Effector memory CD8-positive, alpha-beta T cell (primary cell): Measurements from ENCODE around the gene REXO1.

ENCODE experiments used
- ATAC-seq: fragments of 150-1000 bp; cut with Tn5 transposase; replicated peaks from 2 replicates; pipeline ENCODE4 v1.10.0; 2021; ENCODE audit warnings: mild to moderate bottlenecking, moderate library complexity
- DNase-seq, 3 experiments: peaks; one replicate each; pipeline ENCODE4 v3.0.0; 2021
- H3K27ac Mint-ChIP-seq, 2 donors: one replicate each; pipeline ENCODE4 v1.8.0; 2022; ENCODE audit warnings: mild to moderate bottlenecking in 2 of 2, mixed read lengths in 2 of 2, moderate library complexity in 2 of 2
- H3K27me3 Mint-ChIP-seq, 2 donors: one replicate each; pipeline ENCODE4 v1.8.0; 2022; ENCODE audit warnings: mixed read lengths in 2 of 2
- H3K36me3 Mint-ChIP-seq: one replicate; pipeline ENCODE4 v1.8.0; 2022; ENCODE audit warnings: mild to moderate bottlenecking, moderate library complexity, mixed read lengths; ENCODE audit not compliant: insufficient read depth
- H3K4me1 Mint-ChIP-seq, 2 donors: one replicate each; pipeline ENCODE4 v1.8.0; 2022; ENCODE audit warnings: low read depth in 2 of 2, mixed read lengths in 2 of 2
- H3K4me3 Mint-ChIP-seq, 2 donors: one replicate each; pipeline ENCODE4 v1.8.0; 2022; ENCODE audit warnings: mild to moderate bottlenecking in 2 of 2, mixed read lengths in 2 of 2, moderate library complexity in 2 of 2
- H3K9me3 Mint-ChIP-seq, 2 donors: one replicate each; pipeline ENCODE4 v1.8.0; 2022; ENCODE audit warnings: mixed read lengths in 2 of 2

The REXO1 gene

DNA sequence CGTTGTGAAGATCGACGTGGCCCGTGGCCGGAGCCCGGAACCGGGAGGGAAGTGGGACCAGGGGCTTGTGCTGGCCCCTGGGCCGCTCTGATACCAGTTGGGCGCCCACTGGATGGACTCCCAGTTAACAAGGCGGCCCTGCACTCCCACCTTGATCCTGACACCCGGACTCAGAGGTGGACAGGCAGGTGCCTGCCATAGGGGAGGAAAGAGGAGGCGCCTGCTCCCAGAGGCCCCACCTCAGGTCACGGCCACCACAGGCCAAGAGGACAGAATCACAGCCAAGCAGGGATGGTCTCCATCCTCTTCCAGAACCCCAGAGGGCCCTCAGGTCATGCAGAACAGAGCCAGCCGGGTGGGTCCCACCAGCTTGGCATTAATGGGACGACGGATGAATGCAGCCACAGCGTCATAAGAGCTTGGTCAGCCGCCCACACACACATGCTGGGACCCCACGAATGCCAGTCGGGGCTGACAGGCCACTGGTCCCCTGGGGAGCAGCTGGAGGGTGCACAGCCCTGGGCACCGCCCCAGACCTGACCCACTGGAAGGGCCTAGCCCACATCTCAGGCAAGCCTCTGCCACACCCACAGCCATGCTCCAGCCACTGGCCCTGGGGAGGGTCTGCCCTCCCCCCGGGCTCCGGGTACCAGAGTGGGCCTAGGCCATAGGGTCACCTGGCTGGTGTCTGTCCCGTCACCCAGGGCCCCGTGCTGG, 24.7 kb upstream of the REXO1 start:
- Mint-ChIP-seq H3K27ac (peak overlapping the region in 1 of 2 donors; percentile 96), H3K27me3 (no peaks in the 10 kb centered on the region), H3K36me3 (peaks cover 66% of the 10 kb centered on the region), H3K4me1 (peaks cover 32 to 33% of the 10 kb centered on the region in 2 donors), H3K4me3 (peak overlapping the region; percentile 96 to 99), H3K9me3 (no peaks in the 10 kb centered on the region)
- ATAC-seq = no peak
- no peak for DNase-seq

DNA sequence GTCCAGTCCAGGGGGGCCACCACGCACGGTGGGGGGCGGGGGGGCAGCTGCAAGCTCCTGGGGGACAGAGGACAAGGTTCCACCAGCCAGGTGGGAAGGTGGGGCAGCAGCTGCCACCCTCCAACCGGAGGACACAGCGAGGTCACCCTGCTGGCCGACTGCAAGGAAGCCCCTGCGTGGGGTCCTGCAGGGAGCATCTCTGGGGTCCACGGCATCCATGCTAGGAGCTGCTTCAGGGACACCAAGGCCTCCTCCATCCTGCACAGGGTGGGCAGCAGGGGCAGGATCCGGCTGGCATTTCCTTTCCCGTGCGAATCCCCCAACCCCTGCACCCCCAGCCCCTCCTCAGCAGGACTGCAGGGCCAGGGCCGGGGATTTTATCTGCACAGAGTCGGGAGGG, 23.3 kb upstream of the REXO1 start:
- no peak overlapping the region for H3K27ac Mint-ChIP-seq
- peaks cover 60% of the 10 kb centered on the region for H3K36me3 Mint-ChIP-seq

DNA sequence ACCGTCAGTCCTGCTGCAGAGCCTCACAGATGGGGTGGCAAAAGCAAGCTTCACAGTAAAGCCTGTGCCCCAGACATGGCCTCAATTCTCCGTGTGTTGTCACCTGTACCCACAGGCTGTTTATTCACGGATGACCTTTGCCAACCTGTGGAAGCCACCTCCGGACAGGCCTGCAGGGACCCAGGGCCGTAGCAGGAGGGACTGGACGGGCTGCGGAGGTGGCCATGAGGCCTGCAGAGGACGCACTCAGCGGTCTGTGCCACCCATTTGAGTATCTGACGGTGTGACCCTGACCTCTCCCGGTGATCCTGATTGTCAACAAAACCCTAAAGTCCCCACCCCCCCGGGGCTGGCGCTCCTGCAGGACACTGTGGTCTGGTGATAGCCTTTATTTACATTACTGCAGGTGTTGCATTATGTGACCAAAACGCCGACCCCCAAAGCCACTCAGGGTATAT, 22.9 kb upstream of the REXO1 start:
- peak overlapping the region in 1 of 2 donors; percentile 74 for H3K27ac Mint-ChIP-seq
- H3K9me3 Mint-ChIP-seq = no peaks in the 10 kb centered on the region
- H3K36me3 Mint-ChIP-seq = peaks cover 55% of the 10 kb centered on the region
- H3K4me1 Mint-ChIP-seq = peaks cover 28 to 29% of the 10 kb centered on the region in 2 donors
- ATAC-seq (no peak), DNase-seq (no peak)
- no peaks in the 10 kb centered on the region for H3K27me3 Mint-ChIP-seq
- no peak overlapping the region for H3K4me3 Mint-ChIP-seq

More for the DNA sequence above, 23.3 kb upstream of the REXO1 start:
- Mint-ChIP-seq H3K9me3 (no peaks in the 10 kb centered on the region), H3K4me3 (no peak overlapping the region), H3K4me1 (peaks cover 32 to 33% of the 10 kb centered on the region in 2 donors), H3K27me3 (no peaks in the 10 kb centered on the region)
- DNase-seq (no peak), ATAC-seq (no peak)

DNA sequence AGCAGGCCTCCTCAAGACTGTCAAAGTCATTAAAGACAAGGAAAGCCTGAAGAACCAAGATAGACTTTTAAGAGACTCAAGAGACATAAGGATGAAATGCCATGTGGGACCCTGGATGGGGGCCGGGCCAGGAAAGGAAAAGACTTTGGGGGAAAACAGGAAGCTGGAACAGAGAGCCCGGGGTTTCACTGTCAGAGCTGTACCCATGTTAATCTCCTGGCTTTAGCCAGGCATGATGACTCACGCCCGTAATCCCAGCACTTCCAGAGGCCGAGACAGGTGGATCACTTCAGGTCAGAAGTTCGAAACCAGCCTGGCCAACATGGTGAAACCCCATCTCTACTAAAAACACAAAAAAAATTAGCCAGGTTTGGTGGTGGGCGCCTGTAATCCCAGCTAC, 20.7 kb upstream of the REXO1 start:
- H3K36me3 Mint-ChIP-seq = peaks cover 47% of the 10 kb centered on the region
- H3K4me1 Mint-ChIP-seq = peaks cover 10 to 17% of the 10 kb centered on the region in 2 donors
- H3K27me3 Mint-ChIP-seq = no peaks in the 10 kb centered on the region
- H3K9me3 Mint-ChIP-seq = no peaks in the 10 kb centered on the region
- DNase-seq = no peak
- no peak overlapping the region for H3K27ac Mint-ChIP-seq
- no peak for ATAC-seq
- H3K4me3 Mint-ChIP-seq = no peak overlapping the region

DNA sequence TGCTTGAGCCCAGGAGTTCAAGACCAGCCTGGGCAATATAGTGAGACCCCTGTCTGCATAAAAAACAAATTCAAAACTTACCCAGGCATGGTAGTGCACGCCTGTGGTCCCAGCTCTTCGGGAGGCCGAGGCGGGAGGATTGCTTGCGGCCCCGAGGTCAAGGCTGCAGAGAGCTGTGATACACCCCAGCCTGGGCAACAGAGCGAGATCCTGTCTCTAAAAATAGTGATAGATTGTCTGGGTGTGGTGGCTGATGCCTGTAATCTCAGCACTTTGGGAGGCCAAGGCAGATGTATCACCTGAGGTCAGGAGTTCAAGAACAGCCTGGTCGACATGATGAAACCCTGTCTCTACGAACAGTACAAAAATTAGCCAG, 19.1 kb upstream of the REXO1 start:
- H3K27ac Mint-ChIP-seq = peak overlapping the region in 1 of 2 donors; percentile 38

DNA sequence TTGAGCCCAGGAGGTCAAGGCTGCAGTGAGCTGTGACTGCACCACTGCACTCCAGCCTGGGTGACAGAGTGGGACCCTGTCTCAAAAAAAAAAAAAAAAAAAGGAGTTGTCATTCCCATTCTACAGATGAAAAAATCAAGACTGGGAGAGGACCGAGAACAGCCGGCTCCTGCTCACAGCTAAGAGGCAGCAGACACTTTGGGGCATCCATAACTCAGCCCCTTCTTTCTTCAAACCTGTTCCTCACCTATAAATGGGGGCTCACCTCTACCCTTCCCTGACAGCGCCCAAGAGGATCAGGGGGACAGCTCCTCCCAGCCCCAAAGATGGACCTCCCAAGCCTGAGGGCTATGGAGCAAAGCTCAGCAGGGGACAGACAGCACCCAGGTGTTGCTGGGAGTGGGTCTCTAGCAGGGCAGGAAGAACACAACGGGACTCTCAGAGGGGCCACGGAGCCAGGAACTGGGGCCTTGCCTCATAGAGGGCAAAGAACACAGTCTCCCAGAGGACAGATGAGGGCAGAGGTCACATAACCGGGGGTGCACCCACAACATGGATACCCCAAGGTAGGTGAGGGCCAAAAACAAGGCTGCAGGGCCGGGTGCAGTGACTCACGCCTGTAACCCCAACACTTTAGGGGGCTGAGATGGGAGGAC, 18.5 kb upstream of the REXO1 start:
- peak overlapping the region in 1 of 2 donors; percentile 38 for H3K27ac Mint-ChIP-seq
- H3K36me3 Mint-ChIP-seq = peaks cover 40% of the 10 kb centered on the region
- ATAC-seq (no peak), DNase-seq (no peak)
- H3K4me1 Mint-ChIP-seq = peaks cover 13 to 14% of the 10 kb centered on the region in 2 donors
- H3K27me3 Mint-ChIP-seq = no peaks in the 10 kb centered on the region
- H3K9me3 Mint-ChIP-seq = no peaks in the 10 kb centered on the region
- no peak overlapping the region for H3K4me3 Mint-ChIP-seq

More for the DNA sequence above, 19.1 kb upstream of the REXO1 start:
- Mint-ChIP-seq H3K4me1 (peaks cover 10 to 11% of the 10 kb centered on the region in 2 donors), H3K4me3 (no peak overlapping the region), H3K9me3 (no peaks in the 10 kb centered on the region), H3K27me3 (no peaks in the 10 kb centered on the region), H3K36me3 (peaks cover 40% of the 10 kb centered on the region)
- DNase-seq = no peak
- no peak for ATAC-seq

DNA sequence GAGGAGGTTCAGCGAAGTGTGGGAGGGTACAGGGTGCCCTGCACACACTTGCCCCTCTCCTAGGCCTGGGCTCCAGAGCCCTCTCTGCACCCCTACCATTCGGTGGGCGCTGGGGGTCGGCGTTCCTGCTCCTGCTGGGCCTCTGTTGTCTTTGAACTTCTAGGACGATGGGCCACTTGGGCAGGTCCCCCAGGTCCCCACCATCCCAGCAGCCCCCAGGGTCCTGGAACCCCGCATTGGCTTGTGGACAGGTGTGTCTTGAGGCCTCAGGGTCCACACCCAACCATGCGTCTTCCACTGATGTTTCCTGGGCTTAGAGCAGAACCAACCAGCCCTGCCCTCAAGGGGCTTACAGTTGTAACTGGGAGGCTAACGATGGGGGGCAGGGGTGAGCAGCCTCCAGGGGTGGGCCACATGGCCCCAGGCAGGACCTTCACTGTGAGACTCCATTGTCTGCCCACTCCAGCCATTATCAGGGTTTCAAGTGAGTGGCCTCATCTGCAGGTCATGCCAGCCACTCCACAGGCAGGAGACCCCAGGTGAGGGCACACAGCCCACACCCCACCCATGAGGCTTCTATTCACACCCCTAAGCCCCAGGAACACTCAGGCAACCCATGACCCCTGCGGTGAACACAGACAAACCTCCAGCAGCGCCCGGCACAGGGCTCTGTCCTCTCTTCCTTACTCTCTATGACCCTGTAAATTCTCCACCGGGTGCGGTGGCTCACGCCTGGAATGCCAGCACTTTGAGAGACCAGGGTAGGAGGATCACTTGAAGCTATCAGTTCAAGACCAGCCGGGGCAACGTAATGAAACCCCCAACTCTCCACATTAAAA, 17.1 kb upstream of the REXO1 start:
- no peaks in the 10 kb centered on the region for H3K9me3 Mint-ChIP-seq
- ATAC-seq (no peak), DNase-seq (no peak)
- peak overlapping the region; percentile 74 to 75 for H3K4me3 Mint-ChIP-seq
- peaks cover 21 to 24% of the 10 kb centered on the region in 2 donors for H3K4me1 Mint-ChIP-seq
- H3K36me3 Mint-ChIP-seq = peaks cover 44% of the 10 kb centered on the region
- no peaks in the 10 kb centered on the region for H3K27me3 Mint-ChIP-seq
- peak overlapping the region in 1 of 2 donors; percentile 55 for H3K27ac Mint-ChIP-seq

DNA sequence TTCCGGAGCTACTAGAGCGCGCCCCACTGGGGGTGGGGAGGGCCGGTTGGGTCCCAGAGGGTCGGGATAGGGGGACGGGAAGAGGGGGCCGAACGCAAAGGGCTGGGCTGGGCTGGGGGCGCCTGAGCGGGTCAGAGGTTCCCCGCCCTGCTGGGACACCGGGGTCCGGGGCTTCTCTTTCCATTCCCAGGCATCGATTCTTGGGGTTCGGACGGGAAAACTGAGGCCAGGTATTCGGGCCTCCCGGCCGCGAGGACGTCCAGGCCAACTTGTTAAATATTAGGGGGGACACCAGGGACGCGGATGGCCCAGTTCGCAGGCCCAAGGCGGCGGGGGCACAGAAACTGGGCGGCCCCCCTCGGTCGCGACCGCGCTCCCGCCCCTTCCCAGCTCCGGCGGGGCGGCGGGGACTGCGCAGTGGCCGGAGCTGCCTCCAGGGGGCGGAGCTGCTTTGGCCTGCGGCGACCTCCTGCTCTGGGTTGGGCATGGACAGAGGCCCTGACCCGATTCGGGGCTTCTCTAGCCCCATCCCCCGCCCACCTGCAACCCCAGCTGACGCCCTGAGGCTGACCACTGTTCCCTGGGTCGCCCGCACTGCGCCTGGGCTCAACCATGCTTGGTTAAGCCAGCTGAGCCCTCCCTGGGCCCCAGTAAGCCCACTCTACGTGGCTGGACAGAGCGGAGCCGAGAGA, 16.3 kb upstream of the REXO1 start:
- peak; percentile 12 for ATAC-seq
- peaks cover 20 to 26% of the 10 kb centered on the region in 2 donors for H3K4me1 Mint-ChIP-seq
- H3K27me3 Mint-ChIP-seq = no peaks in the 10 kb centered on the region
- H3K36me3 Mint-ChIP-seq = peaks cover 38% of the 10 kb centered on the region
- peak overlapping the region; percentile 74 to 75 for H3K4me3 Mint-ChIP-seq
- no peaks in the 10 kb centered on the region for H3K9me3 Mint-ChIP-seq
- H3K27ac Mint-ChIP-seq = peak overlapping the region in 1 of 2 donors; percentile 55
- peak in 2 of 3 experiments; percentile 45 to 53 for DNase-seq

DNA sequence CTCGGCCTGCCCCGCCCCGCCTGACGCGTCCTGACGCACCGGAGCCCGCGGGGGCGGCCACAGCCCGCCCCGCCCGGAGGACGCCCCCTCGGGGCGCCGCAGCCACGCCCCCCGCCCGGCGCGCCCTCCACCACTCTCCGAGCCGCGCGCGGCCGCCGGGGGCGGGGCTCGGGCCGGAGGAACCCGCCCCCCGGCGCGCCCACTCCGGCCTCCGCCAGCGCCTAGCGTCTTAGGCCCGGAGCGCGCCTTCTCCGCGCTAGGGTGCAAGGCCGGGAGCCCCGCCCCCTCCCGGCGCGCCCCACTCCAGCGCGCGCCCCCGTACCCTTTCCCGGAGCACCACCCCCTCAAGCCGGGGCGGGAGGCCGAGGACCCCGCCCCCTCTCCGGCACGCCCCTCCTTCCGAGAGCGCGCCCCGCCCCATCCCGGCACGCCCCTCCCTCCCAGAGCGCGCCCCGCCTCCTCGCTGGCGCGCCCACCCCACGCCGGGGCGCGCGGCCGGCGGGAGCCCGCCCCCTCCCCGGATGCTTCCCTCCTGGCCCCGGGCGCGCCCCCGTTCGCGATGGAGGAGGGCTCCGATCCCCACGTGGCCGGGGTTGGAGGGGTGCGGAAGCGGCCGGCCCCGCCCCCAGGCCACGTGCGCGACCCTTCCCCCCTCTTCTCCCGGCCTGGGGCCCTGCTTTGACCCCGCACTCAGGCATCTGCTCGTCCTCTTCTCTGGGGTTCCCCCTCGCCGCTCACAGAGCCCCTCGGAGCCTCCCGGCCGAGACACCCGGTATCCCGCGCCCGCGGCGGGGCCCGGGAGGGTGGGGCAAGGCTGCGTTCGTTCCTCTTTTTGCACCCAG, 15.6 kb upstream of the REXO1 start:
- H3K27ac Mint-ChIP-seq = peak overlapping the region in 1 of 2 donors; percentile 55
- H3K4me1 Mint-ChIP-seq = peaks cover 21 to 29% of the 10 kb centered on the region in 2 donors
- ATAC-seq (peak; percentile 70), DNase-seq (peak; percentile 88 to 89 (median 89))
- H3K27me3 Mint-ChIP-seq = no peaks in the 10 kb centered on the region
- H3K4me3 Mint-ChIP-seq = peak overlapping the region; percentile 74 to 75
- H3K36me3 Mint-ChIP-seq = peaks cover 43% of the 10 kb centered on the region
- H3K9me3 Mint-ChIP-seq = no peaks in the 10 kb centered on the region

DNA sequence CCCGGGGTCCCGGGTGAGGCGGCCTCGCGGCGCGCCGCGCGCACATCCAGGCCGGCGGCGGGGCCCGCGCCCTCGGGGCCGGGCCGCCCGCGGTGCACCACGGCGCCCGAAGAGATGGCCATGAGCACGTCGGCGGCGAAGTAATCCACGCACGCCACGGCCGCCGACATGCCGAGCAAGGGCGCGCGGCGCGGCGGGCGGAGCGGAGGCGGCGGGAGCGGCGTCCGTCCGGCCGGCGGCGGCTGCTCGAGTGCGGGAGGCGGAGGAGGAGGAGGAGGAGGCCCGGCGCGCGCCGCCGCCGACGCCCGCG, 15.0 kb upstream of the REXO1 start, which contains the start of gene KLF16:
TSS of gene KLF16 (minus strand) at position 252 of the 310 bp plus-strand sequence. CDS start at position 170, 82 bp downstream.
- H3K4me3 Mint-ChIP-seq = peak within 1 kb of the TSS; percentile 99
- no peaks in the 10 kb centered on the region for H3K9me3 Mint-ChIP-seq
- peaks cover 19 to 29% of the 10 kb centered on the region in 2 donors for H3K4me1 Mint-ChIP-seq
- DNase-seq (no peak), ATAC-seq (peak; percentile 0)
- peaks cover 45% of the 10 kb centered on the region for H3K36me3 Mint-ChIP-seq
- H3K27me3 Mint-ChIP-seq = no peaks in the 10 kb centered on the region
- H3K27ac Mint-ChIP-seq = peak within 1 kb of the TSS; percentile 97 to 98

DNA sequence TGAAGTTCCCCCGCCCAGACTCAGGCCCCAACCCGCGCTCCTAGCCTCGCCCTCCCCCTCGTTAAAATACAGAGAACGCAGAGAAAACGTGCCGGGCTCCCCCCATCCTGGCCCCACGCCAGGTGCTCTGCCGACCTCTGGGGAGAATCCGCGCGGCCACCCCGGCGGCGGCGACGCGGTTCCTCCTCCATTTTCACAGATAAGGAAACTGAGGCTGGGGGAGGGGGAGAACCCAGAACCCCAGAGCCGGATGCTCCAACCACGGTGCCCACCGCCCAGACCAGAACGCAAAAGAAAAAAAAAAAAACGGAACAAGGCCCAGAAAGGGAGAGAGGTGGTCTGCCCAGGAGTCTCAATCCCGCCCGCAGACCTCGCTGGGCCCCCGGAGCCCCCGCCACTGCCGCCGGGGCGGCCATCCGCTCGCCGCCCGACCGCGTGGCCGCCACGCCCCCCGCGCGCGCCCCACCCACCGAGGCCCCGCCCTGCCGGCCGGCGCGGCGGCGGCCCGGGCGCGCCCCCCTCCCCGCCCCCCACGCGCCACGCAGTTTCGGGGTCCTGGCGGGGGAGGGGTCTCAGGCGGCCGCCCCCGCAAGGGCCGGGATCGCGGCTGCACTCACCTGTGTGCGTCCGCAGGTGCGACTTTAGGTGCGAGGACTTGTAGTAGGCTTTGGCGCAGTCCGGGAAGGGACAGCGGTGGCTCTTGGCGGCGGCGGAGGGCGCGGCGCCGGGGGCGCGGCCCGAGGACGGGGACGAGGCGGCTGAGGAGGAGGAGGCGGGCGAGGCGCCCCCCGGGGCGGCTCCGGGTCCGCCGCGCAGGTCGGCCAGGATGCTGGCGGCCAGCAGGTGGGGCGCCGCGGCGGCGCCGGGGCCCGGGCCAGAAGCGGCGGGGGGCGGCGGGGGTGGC, 14.4 kb upstream of the REXO1 start:
- peaks cover 47% of the 10 kb centered on the region for H3K36me3 Mint-ChIP-seq
- H3K4me1 Mint-ChIP-seq = peaks cover 19 to 28% of the 10 kb centered on the region in 2 donors
- H3K9me3 Mint-ChIP-seq = no peaks in the 10 kb centered on the region
- ATAC-seq = peak; percentile 1
- peak overlapping the region; percentile 97 to 98 for H3K27ac Mint-ChIP-seq
- no peaks in the 10 kb centered on the region for H3K27me3 Mint-ChIP-seq
- H3K4me3 Mint-ChIP-seq = peak overlapping the region; percentile 99
- DNase-seq = peak; percentile 53 to 63 (median 62)
